Keratinocyte (primary cell): ENCODE measurements around the gene TBC1D25. TPM values are rescaled to one million over a fixed set of nuclear protein-coding genes. Genes with fewer than 3 reads are reported as not detected.

Source experiments
- DNase-seq: peaks from one replicate; pipeline ENCODE4 v3.0.0-alpha.2; 2011; ENCODE audit warnings: low read depth, missing footprints, low spot score
- FAIRE-seq: peaks from 2 replicates; lab custom pipeline; 2011; peaks lifted over from hg19 to GRCh38; lab: Jason Lieb, UNC
- H2AFZ ChIP-seq: 2 replicates; pipeline ENCODE4 v1.6.0; 2012; ENCODE audit warnings: low read length, control low read depth, inconsistent platforms; ENCODE audit not compliant: control insufficient read depth
- H3K27ac ChIP-seq: 2 replicates; pipeline ENCODE4 v1.5.1; 2011; ENCODE audit warnings: low read length; ENCODE audit not compliant: control insufficient read depth, insufficient read depth
- H3K27me3 ChIP-seq: 3 replicates; pipeline ENCODE4 v1.6.0; 2011; ENCODE audit warnings: low read length; ENCODE audit not compliant: control insufficient read depth, insufficient read depth; ENCODE audit errors: extremely low read depth
- H3K36me3 ChIP-seq, 2 experiments: 2 replicates in 1 of 2; 3 replicates in 1 of 2; pipeline ENCODE4 v1.5.1; 2011; ENCODE audit warnings: low read length in 2 of 2, mild to moderate bottlenecking in 1 of 2; ENCODE audit not compliant: control insufficient read depth in 2 of 2, insufficient read depth in 2 of 2; ENCODE audit errors: extremely low read depth in 1 of 2
- H3K4me1 ChIP-seq: 3 replicates; pipeline ENCODE4 v1.5.1; 2011; ENCODE audit warnings: low read length; ENCODE audit not compliant: control insufficient read depth, insufficient read depth; ENCODE audit errors: extremely low read depth
- H3K4me2 ChIP-seq: 3 replicates; pipeline ENCODE4 v1.6.0; 2011; ENCODE audit warnings: low read depth, low read length; ENCODE audit not compliant: control insufficient read depth, insufficient read depth; ENCODE audit errors: extremely low read depth
- H3K4me3 ChIP-seq, 3 experiments: fragments of 200-600 bp in 1 of 3; sonication (generic) in 1 of 3; 2 replicates in 2 of 3; 3 replicates in 1 of 3; pipeline ENCODE4 v1.5.1; 2011 to 2016; ENCODE audit warnings: low read length in 3 of 3, mild to moderate bottlenecking in 3 of 3, control low read depth in 2 of 3, inconsistent platforms in 1 of 3, low read depth in 1 of 3, mixed read lengths in 1 of 3, mixed run types in 1 of 3, moderate library complexity in 1 of 3; ENCODE audit not compliant: control insufficient read depth in 2 of 3, insufficient read depth in 2 of 3; ENCODE audit errors: extremely low read depth in 1 of 3
- H3K79me2 ChIP-seq: 2 replicates; pipeline ENCODE4 v1.6.0; 2012; ENCODE audit warnings: low read length; ENCODE audit not compliant: control insufficient read depth, insufficient read depth
- H3K9ac ChIP-seq: 3 replicates; pipeline ENCODE4 v1.6.0; 2011; ENCODE audit warnings: low read length; ENCODE audit not compliant: control insufficient read depth, insufficient read depth; ENCODE audit errors: extremely low read depth
- H3K9me1 ChIP-seq: 3 replicates; pipeline ENCODE4 v1.6.0; 2011; ENCODE audit warnings: low read length; ENCODE audit not compliant: control insufficient read depth, insufficient read depth; ENCODE audit errors: extremely low read depth
- H3K9me3 ChIP-seq: 2 replicates; pipeline ENCODE4 v1.5.1; 2012; ENCODE audit warnings: low read depth, low read length; ENCODE audit not compliant: control insufficient read depth
- H4K20me1 ChIP-seq: 3 replicates; pipeline ENCODE4 v1.6.0; 2011; ENCODE audit warnings: low read length; ENCODE audit not compliant: control insufficient read depth, insufficient read depth; ENCODE audit errors: extremely low read depth
- EZH2 ChIP-seq: IDR thresholded peaks from one replicate; pipeline ENCODE4 v1.6.1; 2012; ENCODE audit warnings: inconsistent platforms, mild to moderate bottlenecking, low read length, moderate library complexity
- dilution Hi-C: fragments of 300-500 bp; cut with MboI; formaldehyde crosslinking; loops from one replicate; pipeline ENCODE4 v1.7.0; 2020; ENCODE audit warnings: low sequenced_read_pairs; ENCODE audit not compliant: extremely low pct_ligation_motif_present
- polyA plus RNA-seq, 5 experiments: library from polyadenylated mRNA; depleted of rRNA in 3 of 5; stranded (reverse) in 3 of 5; stranded (forward) in 1 of 5; unstranded in 1 of 5; fragments of >200 nt; gene quantifications; 1 replicate in 1 of 5; 2 replicates in 3 of 5; 3 replicates in 1 of 5; pipeline versions ENCODE4 v1.2.1 to v1.2.3, GENCODE V29; 2011 to 2012; ENCODE audit warnings: missing spikeins in 2 of 5, low read depth in 1 of 5, low replicate concordance in 1 of 5
- TF ChIP-seq, protein P1 (sequence below), 3 experiments: IDR thresholded peaks in 1 of 3; conservative IDR thresholded peaks in 1 of 3; optimal IDR thresholded peaks in 1 of 3; 2 replicates in 2 of 3; 3 replicates in 1 of 3; pipeline versions ENCODE3 to v1.5.1; 2011; ENCODE audit warnings: low read length in 3 of 3, mild to moderate bottlenecking in 3 of 3, moderate library complexity in 2 of 3, control low read depth in 1 of 3, inconsistent platforms in 1 of 3; ENCODE audit not compliant: insufficient read depth in 2 of 3; ENCODE audit errors: extremely low read depth in 1 of 3

The TBC1D25 gene
- polyA plus RNA-seq, 1 donor (not counting 4 experiments of a cell fraction or from before 2014, with no cell fraction given), result 9.2 TPM

DNA sequence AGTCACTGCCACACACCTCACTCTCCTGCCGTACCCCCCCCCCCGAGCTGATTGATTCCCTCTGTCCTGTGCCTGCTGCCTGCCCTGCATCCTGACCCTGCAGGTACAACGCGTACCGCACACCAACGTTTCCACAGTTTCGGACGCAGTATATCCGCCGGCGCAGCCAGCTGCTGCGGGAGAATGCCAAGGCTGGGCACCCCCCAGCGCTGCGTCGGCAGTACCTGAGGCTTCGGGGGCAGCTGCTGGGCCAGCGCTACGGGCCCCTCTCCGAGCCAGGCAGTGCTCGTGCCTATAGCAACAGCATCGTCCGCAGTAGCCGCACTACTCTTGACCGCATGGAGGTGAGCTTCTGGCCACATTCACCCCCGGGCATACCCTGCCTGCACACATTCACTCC is 59.1 kb downstream of the TBC1D25 start:
- dilution Hi-C loops, result no loop called here
- no peaks in the 10 kb centered on the region for H3K9me3 ChIP-seq
- H3K4me2 ChIP-seq, result peak overlapping the region; percentile 72
- H3K27ac ChIP-seq, result no peak overlapping the region
- no peak for FAIRE-seq
- TF ChIP-seq, protein P1, sequence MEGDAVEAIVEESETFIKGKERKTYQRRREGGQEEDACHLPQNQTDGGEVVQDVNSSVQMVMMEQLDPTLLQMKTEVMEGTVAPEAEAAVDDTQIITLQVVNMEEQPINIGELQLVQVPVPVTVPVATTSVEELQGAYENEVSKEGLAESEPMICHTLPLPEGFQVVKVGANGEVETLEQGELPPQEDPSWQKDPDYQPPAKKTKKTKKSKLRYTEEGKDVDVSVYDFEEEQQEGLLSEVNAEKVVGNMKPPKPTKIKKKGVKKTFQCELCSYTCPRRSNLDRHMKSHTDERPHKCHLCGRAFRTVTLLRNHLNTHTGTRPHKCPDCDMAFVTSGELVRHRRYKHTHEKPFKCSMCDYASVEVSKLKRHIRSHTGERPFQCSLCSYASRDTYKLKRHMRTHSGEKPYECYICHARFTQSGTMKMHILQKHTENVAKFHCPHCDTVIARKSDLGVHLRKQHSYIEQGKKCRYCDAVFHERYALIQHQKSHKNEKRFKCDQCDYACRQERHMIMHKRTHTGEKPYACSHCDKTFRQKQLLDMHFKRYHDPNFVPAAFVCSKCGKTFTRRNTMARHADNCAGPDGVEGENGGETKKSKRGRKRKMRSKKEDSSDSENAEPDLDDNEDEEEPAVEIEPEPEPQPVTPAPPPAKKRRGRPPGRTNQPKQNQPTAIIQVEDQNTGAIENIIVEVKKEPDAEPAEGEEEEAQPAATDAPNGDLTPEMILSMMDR (optimal IDR thresholded peaks at IDR 0.05 in 1 of 3, IDR thresholded peaks at IDR 0.05 in 1 of 3, conservative IDR thresholded peaks at IDR 0.05 in 1 of 3; ENCODE audit: extremely low read depth in 1 of 3, insufficient read depth in 2 of 3, low read length in 3 of 3), result no peak
- TF ChIP-seq EZH2, result no peak
- no peaks in the 10 kb centered on the region for H3K9me1 ChIP-seq
- H3K4me1 ChIP-seq, result peaks cover 4% of the 10 kb centered on the region
- peaks cover 8% of the 10 kb centered on the region for H3K79me2 ChIP-seq
- DNase-seq, result no peak
- H3K9ac ChIP-seq, result peak overlapping the region; percentile 99
- no peak overlapping the region for H2AFZ ChIP-seq
- H3K36me3 ChIP-seq, result peaks cover 10 to 17% of the 10 kb centered on the region in 2 experiments
- no peaks in the 10 kb centered on the region for H3K27me3 ChIP-seq
- H3K4me3 ChIP-seq, result peak overlapping the region; percentile 43 to 85 (median 51)
- no peaks in the 10 kb centered on the region for H4K20me1 ChIP-seq

DNA sequence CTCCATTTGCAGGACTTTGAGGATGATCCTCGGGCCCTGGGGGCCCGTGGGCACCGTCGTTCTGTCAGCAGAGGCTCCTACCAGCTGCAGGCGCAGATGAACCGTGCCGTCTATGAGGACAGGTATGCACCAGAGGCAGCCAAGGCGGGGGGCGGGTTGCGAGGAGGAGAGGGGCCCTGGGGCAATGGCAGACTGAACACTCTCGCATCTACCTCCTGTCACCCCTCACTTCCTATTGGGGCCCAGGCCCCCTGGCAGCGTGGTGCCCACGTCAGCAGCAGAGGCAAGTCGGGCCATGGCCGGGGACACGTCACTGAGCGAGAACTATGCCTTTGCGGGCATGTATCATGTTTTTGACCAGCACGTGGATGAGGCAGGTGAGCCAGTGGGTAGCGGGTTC is 59.8 kb downstream of the TBC1D25 start:
- no peak overlapping the region for H3K27ac ChIP-seq
- no peak for FAIRE-seq
- DNase-seq, result no peak

More for the DNA sequence above, 59.8 kb downstream of the TBC1D25 start:
- H3K79me2 ChIP-seq, result peaks cover 8% of the 10 kb centered on the region
- H3K4me1 ChIP-seq, result peaks cover 4% of the 10 kb centered on the region
- H3K36me3 ChIP-seq, result peaks cover 15 to 18% of the 10 kb centered on the region in 2 experiments
- no peaks in the 10 kb centered on the region for H4K20me1 ChIP-seq
- dilution Hi-C loops, result no loop called here
- no peaks in the 10 kb centered on the region for H3K9me3 ChIP-seq
- H3K4me2 ChIP-seq, result no peak overlapping the region
- H3K4me3 ChIP-seq, result no peak overlapping the region
- no peak for TF ChIP-seq EZH2
- TF ChIP-seq, protein P1 (optimal IDR thresholded peaks at IDR 0.05 in 1 of 3, IDR thresholded peaks at IDR 0.05 in 1 of 3, conservative IDR thresholded peaks at IDR 0.05 in 1 of 3; ENCODE audit: extremely low read depth in 1 of 3, insufficient read depth in 2 of 3, low read length in 3 of 3), result no peak
- H2AFZ ChIP-seq, result no peak overlapping the region
- H3K9me1 ChIP-seq, result no peaks in the 10 kb centered on the region
- no peaks in the 10 kb centered on the region for H3K27me3 ChIP-seq
- H3K9ac ChIP-seq, result no peak overlapping the region
